ENCODE measurements around the gene GAS2.
"Not testable (repeated sequence)": the region's sequence is repeated elsewhere in the genome, so short reads cannot be mapped to it uniquely, and the experiment has no call there.

Gene GAS2

GRCh38 chr11:22666325-22666687 is at the start of gene GAS2:
GAS2 (plus strand) TSS chr11:22666611; CDS start chr11:22674870, 8,259 bp downstream.
- DNase-seq (ENCODE audit: low read depth) = no peak

DNA sequence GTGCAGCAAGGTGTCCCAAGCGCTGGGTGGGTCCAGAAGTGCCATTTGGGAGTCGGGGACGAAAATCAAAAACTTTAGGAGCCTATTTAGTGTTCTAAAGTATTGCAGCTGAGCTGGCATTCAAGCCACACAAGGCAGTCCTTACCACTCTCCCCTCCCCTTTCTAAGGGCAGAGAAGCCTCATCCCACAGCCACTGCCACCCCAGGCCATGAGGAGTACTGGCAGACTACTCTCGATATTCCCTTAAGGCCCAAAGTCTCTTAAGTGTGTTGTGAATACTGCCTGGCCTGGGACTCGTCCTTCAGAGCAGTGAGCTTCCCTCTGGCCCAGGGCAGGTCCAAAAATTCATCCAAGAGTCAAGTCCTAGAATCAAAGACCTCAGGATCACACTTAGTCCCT is 48.5 kb upstream of the GAS2 start:
- DNase-seq (ENCODE audit: low read depth) = no peak

DNA sequence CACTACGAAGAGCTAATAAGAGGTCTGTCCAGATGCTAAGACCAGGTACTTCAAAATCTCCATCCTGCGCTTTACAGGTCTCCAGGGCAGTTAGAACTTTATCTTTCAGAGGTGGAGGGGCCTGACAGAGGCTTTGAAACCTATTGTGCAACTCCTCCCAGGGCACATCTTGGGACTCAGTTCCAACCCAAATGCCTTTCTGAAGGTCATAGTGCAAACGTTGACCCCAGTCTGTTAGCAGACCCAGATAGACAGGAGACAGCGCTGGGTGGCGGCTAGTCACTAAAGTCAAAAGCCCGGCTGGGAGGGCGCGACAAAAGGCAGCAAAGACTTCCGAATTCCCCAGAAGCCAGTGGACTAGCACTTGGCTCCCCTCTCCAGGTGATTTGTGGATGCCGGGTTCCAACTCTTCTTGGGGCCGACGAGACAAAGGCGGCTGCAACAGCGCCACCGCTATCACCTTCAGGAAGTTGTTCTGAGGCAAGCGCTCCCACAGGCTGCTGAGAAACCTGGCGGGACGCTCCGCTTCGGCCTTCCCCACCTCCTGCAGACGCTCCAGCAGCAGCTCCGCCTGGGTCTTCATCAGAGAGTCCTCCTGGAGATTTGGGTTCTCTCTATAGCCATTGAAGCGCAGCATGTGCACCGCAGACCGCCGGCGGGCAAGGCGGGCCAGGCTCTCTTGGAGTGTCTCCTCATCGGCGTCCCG is 41.5 kb upstream of the GAS2 start:
- DNase-seq (ENCODE audit: low read depth) = peak; percentile 39

GRCh38 chr11:22625448-22626287 is 40.7 kb upstream of the GAS2 start, which contains the start of gene FANCF:
FANCF (minus strand) TSS chr11:22625823; CDS start chr11:22625810, 13 bp downstream.
- DNase-seq (ENCODE audit: low read depth) = peak; percentile 95

DNA sequence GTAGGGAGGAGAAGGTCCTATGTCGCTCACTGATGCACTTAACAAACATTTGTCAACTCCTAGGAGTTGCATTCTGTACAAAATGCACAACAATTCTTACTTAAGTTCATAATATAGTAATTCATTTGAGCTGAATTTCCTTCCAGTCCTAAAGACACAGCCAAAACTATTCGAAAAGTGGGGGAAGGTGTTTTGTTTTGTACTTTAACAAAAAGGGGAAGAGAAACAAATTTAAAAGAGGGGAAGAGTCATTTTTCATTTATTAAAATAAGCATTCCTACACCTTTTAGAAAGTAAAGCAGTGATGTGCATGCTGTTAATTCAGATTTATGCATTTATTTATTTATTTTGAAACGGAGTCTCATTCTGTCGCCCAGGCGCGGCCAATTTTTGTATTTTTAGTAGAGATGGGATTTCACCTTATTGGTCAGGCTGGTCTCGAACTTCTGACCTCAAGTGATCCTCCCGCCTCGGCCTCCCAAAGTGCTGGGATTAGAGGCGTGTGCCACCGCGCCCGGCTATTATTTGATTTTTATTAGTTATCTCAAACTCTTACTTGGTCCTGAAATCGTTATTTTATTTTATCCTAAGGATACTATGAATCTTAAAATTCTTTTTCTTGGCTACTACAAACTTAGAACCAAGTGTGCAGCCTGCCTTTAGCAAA is 39.7 kb upstream of the GAS2 start:
- DNase-seq (ENCODE audit: low read depth) = no peak

- no peak for DNase-seq (ENCODE audit: low read depth)
Measured at GRCh38 chr11:22627421-22627820, 39.0 kb upstream of the GAS2 start.

GRCh38 chr11:22633354-22633902 is 33.0 kb upstream of the GAS2 start:
- DNase-seq (ENCODE audit: low read depth) = no peak

DNA sequence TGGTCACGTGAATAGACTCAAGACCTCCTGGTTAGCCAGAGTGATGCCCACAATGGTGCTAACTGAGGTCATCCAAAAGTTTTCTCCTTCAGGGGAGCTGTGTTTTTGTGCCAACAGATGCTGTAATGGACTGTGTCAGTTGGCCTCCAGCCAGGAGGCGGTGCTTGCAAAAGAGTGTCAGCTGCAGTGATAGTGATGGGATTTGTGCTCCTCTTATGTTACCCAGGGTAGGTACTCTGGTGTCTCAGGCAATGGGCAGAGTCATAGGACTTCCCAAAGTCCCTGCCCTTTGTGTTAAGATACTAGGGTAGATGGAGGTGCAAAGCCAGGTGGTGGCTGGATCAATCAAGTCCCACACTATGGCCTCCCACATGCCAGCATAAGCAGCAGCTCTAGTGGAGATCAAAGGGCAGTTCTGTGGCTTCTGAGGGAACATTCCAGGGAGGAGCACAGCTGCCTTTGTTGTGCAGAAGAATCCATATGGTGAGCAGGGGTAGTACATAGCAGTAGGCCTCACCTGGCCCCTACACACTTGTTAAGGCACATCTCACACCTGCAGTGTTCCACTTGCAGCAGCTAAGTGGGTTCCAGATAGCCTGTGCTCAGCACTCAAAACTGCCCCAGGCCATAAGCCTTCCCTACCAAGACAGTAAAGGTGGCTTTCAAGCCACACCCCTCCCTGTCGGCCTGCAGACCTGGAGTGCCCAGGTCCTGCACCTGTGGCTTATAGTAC is 31.3 kb upstream of the GAS2 start:
- DNase-seq (ENCODE audit: low read depth) = no peak

DNA sequence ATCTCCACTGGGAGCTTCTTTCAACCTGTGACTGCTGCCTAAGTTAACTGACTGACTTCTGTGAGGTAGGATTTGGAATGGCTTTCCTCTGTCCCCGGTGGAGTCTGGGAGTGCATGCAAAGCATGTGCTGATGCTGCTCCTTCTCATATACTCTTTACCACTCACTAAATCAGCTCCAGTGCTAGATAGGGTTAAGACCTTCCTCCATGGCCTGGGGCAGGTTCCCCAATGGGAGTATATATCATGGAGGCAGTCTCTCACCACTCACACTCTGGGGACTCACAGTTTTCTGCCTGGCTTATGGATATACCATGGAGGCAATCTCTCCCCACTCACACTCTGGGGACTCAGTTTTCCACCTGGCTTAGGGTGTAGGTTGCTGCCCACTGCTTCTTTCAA is 30.7 kb upstream of the GAS2 start:
- DNase-seq (ENCODE audit: low read depth) = no peak

- DNase-seq (ENCODE audit: low read depth) = no peak
Measured at GRCh38 chr11:22640862-22641261, 25.5 kb upstream of the GAS2 start.

GRCh38 chr11:22641559-22641958 is 24.9 kb upstream of the GAS2 start:
- DNase-seq (ENCODE audit: low read depth) = no peak

DNA sequence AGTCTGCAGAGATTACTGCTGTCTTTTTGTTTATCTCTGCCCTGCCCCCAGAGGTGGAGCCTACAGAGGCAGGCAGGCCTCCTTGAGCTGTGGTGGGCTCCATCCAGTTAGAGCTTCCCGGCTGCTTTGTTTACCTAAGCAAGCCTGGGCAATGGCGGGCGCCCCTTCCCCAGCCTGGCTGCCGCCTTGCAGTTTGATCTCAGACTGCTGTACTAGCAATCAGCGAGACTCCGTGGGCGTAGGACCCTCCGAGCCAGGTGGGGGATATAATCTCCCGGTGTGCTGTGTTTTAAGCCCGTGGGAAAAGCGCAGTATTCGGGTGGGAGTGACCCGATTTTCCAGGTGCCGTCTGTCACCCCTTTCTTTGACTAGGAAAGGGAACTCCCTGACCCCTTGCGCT is 14.1 kb upstream of the GAS2 start:
- not testable (repeated sequence) for DNase-seq (ENCODE audit: low read depth)

DNA sequence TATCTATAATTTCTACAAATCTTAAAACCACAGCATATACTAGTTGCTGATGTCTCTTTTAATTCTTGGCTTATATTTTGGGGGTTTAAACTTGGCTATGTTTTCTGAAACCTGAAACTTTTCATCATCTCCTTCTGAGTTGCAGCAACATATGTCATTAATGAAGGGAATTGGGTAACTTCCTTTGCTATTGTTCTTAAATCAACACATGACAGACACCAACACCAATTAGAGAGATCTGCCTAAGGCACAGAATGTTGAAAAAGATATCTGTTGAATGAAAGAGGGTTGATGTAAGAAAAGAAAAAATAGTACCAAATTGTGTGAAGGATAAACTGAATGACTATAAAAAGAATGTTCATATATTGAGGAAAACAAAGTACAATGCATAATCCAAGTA is 10.3 kb upstream of the GAS2 start:
- no peak for DNase-seq (ENCODE audit: low read depth)

DNA sequence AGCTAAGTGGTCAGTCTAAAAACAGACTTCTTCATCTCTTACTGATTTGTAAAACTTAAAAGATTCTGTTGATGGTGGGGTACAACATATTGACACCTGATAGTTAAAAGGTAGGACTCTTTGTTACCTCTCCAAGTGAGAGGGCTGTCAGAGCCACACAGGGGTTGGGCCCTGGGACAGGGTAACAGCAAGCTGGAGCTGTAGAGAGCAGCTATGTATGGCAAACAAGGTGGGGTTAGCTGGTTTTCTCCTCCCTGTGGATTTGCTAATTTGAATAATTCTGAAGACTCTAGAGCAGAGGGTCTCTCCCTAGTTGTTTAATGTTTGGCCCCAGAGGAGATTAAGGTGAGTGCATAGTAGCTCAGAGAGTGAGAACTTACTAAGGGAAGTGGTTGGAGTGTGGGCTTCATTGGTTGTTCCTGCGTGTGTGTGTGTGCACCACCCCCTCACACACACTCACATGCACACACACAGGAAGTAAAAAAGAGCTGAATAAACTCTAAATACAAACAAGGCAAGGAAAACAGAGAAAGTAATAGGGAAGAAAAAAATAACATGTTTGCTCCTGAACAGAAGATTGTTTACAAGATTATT is 9.2 kb upstream of the GAS2 start:
- no peak for DNase-seq (ENCODE audit: low read depth)

- DNase-seq (ENCODE audit: low read depth) = no peak
Measured at GRCh38 chr11:22659783-22660182, 6.6 kb upstream of the GAS2 start.

- no peak for DNase-seq (ENCODE audit: low read depth)
Measured at GRCh38 chr11:22666688-22667439, 453 bp downstream of the GAS2 start.

GRCh38 chr11:22668005-22668796 is 1.8 kb downstream of the GAS2 start:
- DNase-seq (ENCODE audit: low read depth) = no peak

- DNase-seq (ENCODE audit: low read depth) = no peak
Measured at GRCh38 chr11:22669368-22669767, 3.0 kb downstream of the GAS2 start.

GRCh38 chr11:22670830-22671229 is 4.4 kb downstream of the GAS2 start:
- no peak for DNase-seq (ENCODE audit: low read depth)

GRCh38 chr11:22671751-22672150 is 5.3 kb downstream of the GAS2 start:
- no peak for DNase-seq (ENCODE audit: low read depth)

All from activated T-cell treated with anti-CD3 and anti-CD28 coated beads for 24 hours (primary cell).